Cortex of kidney (tissue), 1 donor: ENCODE results near the gene GDPD5.

ENCODE experiments used
- DNase-seq: peaks from one replicate; lab custom pipeline; 2025; lab: John Stamatoyannopoulos, UW

The GDPD5 gene

DNA sequence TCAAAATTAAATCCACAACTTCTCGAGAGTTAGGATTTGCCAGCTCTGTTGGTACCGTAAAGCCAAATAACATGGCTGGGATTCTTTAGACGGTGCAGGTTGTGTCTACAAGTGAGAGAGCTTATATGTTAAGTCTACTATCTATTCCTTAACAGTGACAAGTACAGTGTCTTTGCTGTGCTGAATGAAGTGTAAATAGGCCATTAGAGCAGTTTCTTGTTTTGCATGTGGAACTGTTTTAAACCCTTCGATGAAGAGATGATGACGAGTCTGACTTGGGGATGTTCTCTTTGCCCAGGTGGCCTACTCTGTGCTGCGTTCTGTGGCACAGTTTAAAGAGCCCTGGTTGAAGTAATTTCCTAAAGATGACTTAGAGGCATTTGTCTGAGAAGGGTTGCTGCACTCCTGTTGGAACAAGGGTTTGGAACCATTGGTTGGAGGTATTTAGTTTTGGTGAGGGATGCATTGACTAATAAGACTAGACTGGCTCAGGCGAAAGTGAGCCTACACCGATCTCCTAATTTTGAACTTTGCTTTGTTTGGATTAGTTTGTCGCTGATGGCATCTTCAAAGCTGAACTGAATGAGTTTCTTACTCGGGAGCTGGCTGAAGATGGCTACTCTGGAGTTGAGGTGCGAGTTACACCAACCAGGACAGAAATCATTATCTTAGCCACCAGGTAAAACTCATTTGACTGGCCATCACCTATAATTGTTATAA, 125.4 kb downstream of the GDPD5 start:
- DNase-seq, result no peak

DNA sequence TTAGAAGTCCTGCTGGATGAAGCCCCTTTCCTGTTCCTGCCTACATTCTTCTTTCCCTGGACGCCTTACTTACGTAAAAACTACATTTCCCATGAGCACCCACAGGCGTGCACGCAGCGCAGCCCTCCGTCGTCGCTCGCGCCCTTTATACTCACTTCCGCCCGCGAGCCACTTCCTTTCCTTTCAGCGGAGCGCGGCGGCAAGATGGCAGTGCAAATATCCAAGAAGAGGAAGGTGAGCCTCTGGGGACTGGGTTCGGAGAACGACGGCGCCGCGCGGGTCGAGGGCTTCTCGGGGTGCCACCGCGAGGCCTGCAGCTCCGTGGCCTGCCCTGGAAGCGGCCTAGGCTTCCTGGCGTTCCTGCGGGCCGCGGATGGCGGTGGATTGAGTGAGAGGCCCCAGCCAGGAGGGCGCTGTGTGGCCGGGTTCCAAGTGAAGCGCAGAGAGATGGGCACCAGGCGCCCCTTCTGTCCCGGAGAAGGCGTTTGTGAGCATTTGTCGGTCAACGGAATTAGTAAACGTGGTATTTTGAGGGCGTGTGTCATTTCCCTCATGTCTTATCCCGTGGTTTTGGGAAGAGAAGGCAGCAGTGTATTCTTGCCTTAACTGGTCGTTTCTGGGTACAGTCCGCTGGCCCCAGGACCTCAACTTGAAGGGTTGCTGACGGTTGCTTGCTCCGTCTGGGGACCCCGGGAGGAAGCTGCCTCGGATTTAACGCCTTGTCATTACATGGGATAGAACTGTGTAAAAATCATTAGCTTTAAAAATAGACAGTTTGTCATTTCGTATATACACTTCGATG, 126.2 kb downstream of the GDPD5 start, which contains the start of gene RPS3:
Gene RPS3, plus strand, starts transcription at position 175 of the 802 bp plus-strand sequence. Its CDS starts 30 bp downstream, at position 205.
- no peak for DNase-seq

GRCh38 chr11:75398906-75399305, 126.8 kb downstream of the GDPD5 start:
- no peak for DNase-seq

GRCh38 chr11:75394085-75394840, 131.5 kb downstream of the GDPD5 start:
- DNase-seq, result no peak

DNA sequence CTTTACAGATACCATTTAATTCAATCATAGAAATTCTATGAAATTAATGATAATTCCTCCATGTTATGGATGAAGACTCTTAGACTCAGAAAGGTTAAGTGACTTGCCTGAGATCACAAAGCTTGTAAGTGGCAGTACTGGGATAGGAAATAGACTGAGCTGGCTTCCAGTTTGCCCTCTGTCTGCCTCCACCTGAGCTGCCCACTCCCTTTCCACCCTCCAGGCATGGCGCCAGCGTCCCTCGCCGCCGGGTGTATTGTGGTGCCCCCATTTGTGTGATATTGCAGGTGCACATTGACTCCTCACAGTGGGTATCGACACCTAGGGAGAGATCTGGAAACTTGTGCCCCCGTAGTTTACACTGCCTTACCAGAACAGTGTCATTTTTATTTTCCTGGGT, 135.8 kb downstream of the GDPD5 start:
- DNase-seq, result no peak

DNA sequence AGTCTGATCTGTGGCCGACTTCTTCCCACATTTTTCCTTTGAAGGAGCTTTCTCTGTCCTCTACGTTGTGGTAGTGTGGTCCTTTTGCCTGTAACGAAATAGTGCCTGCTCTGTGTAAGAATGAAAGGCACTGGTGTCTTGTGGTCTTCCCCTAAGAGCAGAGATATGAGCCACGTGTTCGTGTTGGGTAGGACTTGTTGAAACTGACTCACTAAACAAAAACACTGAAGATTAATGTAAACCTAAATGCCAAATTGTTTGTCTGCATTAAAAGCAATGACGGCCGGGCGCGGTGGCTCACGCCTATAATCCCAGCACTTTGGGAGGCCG, 136.5 kb downstream of the GDPD5 start:
- no peak for DNase-seq

DNA sequence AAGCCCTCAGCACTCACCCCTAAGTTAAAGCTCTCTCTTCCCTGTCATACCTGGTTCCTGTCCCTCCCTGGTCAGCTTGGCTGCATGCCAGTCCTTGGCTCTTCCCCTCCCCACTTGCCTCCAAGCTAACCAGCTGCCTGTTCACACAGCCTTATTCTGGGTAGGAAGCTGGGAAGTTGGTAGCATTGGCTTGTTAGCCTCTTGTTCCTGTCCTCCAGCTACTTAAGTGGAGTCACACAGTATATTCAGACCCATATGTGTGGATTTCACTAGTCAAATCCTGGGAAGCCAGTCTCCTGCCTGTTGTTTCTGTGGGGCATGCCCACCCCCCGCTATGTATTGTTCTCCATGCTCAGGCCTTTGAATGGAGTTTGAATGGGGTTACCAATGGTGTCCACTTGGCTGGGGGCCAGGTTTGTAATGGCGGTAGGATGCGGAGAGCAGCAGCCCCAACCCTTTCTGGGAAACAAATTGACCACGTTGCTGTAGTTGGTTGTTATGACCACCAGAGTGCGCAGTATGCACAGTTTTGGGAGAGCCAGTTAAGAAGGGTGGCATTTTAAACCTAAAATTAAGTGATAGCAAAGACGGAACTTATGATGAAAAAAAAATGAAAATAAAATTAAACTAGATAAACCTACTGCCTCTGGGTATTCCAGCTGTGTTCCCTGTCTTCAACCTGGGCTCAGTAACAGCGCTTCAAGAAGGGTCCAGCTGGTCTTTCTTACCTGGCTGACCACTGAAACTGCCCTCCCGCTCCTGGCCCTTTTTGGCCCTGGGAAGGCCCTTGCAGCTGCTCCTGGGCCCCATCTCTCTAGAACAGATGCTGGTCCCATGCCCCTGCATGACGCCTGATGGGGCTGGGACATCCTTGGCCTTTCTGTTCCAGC, 137.1 kb downstream of the GDPD5 start:
- DNase-seq, result no peak

- DNase-seq, result no peak
Measured at GRCh38 chr11:75387736-75388294, 137.9 kb downstream of the GDPD5 start.

DNA sequence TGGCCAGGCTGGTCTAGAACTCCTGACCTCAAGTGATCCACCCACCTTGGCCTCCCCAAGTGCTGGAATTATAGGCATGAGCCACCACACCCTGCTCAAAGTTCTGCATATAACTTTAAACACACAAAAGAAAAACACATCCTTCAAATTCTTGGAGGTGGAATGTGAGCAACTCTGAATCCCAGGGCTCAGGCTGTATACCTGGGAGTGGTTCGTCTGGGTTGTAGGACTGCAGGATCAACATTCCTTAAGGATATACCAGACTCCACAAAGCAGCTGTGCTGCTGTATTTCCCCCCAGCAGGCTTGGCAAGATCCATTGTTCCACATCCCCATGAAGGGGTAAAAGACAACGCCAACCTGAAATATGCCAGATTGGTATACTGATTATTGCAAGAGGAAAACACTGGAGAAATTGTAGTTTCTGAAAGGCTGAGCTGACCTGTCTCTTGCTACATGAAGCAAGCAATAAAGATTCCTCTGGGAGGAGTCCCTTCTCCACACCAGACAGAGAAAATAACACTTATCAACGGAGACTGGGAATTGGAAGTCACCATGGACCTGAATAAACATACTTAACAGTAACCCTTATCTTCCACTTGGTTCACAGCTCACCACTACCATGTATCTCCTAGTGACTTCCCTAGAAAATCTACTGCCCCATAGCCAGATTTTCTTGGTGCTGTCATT, 138.7 kb downstream of the GDPD5 start:
- DNase-seq, result no peak
